Endothelial cell (in vitro differentiated cells): Measurements from ENCODE around the gene KLF2. TPM values are rescaled to one million over a fixed set of nuclear protein-coding genes. Genes with fewer than 3 reads are reported as not detected.
A peak's percentile ranks its signal among the peaks of the same experiment; 100 is the strongest.

ENCODE experiments used
- DNase-seq: peaks from one replicate; pipeline ENCODE4 v3.0.0; 2021; ENCODE audit warnings: low spot score
- H3K27ac Mint-ChIP-seq: one replicate; pipeline ENCODE4 v1.8.0; 2021; ENCODE audit warnings: mixed read lengths, inconsistent platforms; ENCODE audit not compliant: unreplicated experiment
- H3K27me3 Mint-ChIP-seq: one replicate; pipeline ENCODE4 v1.8.0; 2021; ENCODE audit warnings: mild to moderate bottlenecking, moderate library complexity, mixed read lengths, inconsistent platforms; ENCODE audit not compliant: unreplicated experiment
- H3K36me3 Mint-ChIP-seq: one replicate; pipeline ENCODE4 v1.8.0; 2021; ENCODE audit warnings: mild to moderate bottlenecking, low read depth, mixed read lengths, inconsistent platforms; ENCODE audit not compliant: unreplicated experiment
- H3K4me1 Mint-ChIP-seq: one replicate; pipeline ENCODE4 v1.8.0; 2021; ENCODE audit warnings: mild to moderate bottlenecking, mixed read lengths, inconsistent platforms; ENCODE audit not compliant: unreplicated experiment
- H3K4me3 Mint-ChIP-seq: one replicate; pipeline ENCODE4 v1.8.0; 2021; ENCODE audit warnings: mild to moderate bottlenecking, mixed read lengths, inconsistent platforms; ENCODE audit not compliant: unreplicated experiment
- H3K9me3 Mint-ChIP-seq: one replicate; pipeline ENCODE4 v1.8.0; 2021; ENCODE audit warnings: mixed read lengths, inconsistent platforms; ENCODE audit not compliant: unreplicated experiment
- CTCF ChIP-seq: fragments of 200-600 bp; sonication (generic); IDR thresholded peaks from one replicate; pipeline ENCODE4 v1.5.0; 2021; ENCODE audit warnings: antibody characterized with exemption; ENCODE audit not compliant: unreplicated experiment
- total RNA-seq: library from RNA; stranded (reverse); fragmentation: NEBNext Ultra II Directional; extraction: Animal tissue kit (Norgen Biotek cat#: 25700); gene quantifications from one replicate; pipeline ENCODE4 v1.2.1, GENCODE V29; 2021; ENCODE audit not compliant: unreplicated experiment

KLF2 gene
- total RNA-seq, 1 donor from 2014 or later, result 48.9 TPM

GRCh38 chr19:16327501-16327900, 2.9 kb downstream of the KLF2 start:
- Mint-ChIP-seq H3K27me3 (peaks cover 58% of the 10 kb centered on the region), H3K9me3 (no peaks in the 10 kb centered on the region)
- no peak for DNase-seq

GRCh38 chr19:16327911-16328823, 3.5 kb downstream of the KLF2 start:
- peaks cover 21% of the 10 kb centered on the region for H3K4me1 Mint-ChIP-seq
- DNase-seq, result no peak
- peaks cover 37% of the 10 kb centered on the region for H3K36me3 Mint-ChIP-seq
- peak overlapping the region; percentile 72 for H3K4me3 Mint-ChIP-seq
- no peaks in the 10 kb centered on the region for H3K9me3 Mint-ChIP-seq
- TF ChIP-seq CTCF, result no peak
- H3K27ac Mint-ChIP-seq, result peak overlapping the region; percentile 61
- peaks cover 51% of the 10 kb centered on the region for H3K27me3 Mint-ChIP-seq

More at GRCh38 chr19:16327501-16327900, 2.9 kb downstream of the KLF2 start:
- peaks cover 21% of the 10 kb centered on the region for H3K4me1 Mint-ChIP-seq
- TF ChIP-seq CTCF, result no peak
- peaks cover 37% of the 10 kb centered on the region for H3K36me3 Mint-ChIP-seq
- peak overlapping the region; percentile 31 for H3K27ac Mint-ChIP-seq
- peak overlapping the region; percentile 84 for H3K4me3 Mint-ChIP-seq

GRCh38 chr19:16328824-16329482, 4.3 kb downstream of the KLF2 start:
- Mint-ChIP-seq H3K4me1 (peaks cover 21% of the 10 kb centered on the region), H3K9me3 (no peaks in the 10 kb centered on the region), H3K27ac (peak overlapping the region; percentile 61), H3K27me3 (peaks cover 45% of the 10 kb centered on the region), H3K4me3 (peak overlapping the region; percentile 72), H3K36me3 (peaks cover 37% of the 10 kb centered on the region)
- no peak for TF ChIP-seq CTCF
- no peak for DNase-seq

GRCh38 chr19:16330368-16330801, 5.8 kb downstream of the KLF2 start:
- H3K27ac Mint-ChIP-seq, result no peak overlapping the region
- no peaks in the 10 kb centered on the region for H3K9me3 Mint-ChIP-seq
- peaks cover 45% of the 10 kb centered on the region for H3K27me3 Mint-ChIP-seq
- peaks cover 37% of the 10 kb centered on the region for H3K36me3 Mint-ChIP-seq
- no peak for DNase-seq
- H3K4me3 Mint-ChIP-seq, result no peak overlapping the region
- no peak for TF ChIP-seq CTCF
- peaks cover 21% of the 10 kb centered on the region for H3K4me1 Mint-ChIP-seq
